Measurements from ENCODE around the gene TREML4. TPM values are rescaled to one million over a fixed set of nuclear protein-coding genes. Genes with fewer than 3 reads are reported as not detected.

Gene TREML4
- total and polyA plus RNA-seq, 10 of the 15 experiments (the other 5 are each of a cell fraction or from before 2014, with no cell fraction given) = not detected

- TF ChIP-seq, protein P1, sequence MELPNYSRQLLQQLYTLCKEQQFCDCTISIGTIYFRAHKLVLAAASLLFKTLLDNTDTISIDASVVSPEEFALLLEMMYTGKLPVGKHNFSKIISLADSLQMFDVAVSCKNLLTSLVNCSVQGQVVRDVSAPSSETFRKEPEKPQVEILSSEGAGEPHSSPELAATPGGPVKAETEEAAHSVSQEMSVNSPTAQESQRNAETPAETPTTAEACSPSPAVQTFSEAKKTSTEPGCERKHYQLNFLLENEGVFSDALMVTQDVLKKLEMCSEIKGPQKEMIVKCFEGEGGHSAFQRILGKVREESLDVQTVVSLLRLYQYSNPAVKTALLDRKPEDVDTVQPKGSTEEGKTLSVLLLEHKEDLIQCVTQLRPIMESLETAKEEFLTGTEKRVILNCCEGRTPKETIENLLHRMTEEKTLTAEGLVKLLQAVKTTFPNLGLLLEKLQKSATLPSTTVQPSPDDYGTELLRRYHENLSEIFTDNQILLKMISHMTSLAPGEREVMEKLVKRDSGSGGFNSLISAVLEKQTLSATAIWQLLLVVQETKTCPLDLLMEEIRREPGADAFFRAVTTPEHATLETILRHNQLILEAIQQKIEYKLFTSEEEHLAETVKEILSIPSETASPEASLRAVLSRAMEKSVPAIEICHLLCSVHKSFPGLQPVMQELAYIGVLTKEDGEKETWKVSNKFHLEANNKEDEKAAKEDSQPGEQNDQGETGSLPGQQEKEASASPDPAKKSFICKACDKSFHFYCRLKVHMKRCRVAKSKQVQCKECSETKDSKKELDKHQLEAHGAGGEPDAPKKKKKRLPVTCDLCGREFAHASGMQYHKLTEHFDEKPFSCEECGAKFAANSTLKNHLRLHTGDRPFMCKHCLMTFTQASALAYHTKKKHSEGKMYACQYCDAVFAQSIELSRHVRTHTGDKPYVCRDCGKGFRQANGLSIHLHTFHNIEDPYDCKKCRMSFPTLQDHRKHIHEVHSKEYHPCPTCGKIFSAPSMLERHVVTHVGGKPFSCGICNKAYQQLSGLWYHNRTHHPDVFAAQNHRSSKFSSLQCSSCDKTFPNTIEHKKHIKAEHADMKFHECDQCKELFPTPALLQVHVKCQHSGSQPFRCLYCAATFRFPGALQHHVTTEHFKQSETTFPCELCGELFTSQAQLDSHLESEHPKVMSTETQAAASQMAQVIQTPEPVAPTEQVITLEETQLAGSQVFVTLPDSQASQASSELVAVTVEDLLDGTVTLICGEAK (IDR thresholded peaks at IDR 0.05; ENCODE audit: borderline replicate concordance) = peak; percentile 83; the same call in 1 of the 2 replicates
- TF ChIP-seq RELB (IDR thresholded peaks at IDR 0.05; ENCODE audit: low read depth) (peak; percentile 73; the same call in 1 of the 2 replicates), BHLHE40 (IDR thresholded peaks at IDR 0.05; ENCODE audit: borderline replicate concordance in 1 of 2, low read depth in 2 of 2, low read length in 1 of 2) (peak; percentile 74 to 92), CHD2 (IDR thresholded peaks at IDR 0.05; ENCODE audit: borderline replicate concordance, low read depth, low read length) (no peak; the same call in 1 of the 2 replicates), ATF2 (IDR thresholded peaks at IDR 0.05; ENCODE audit: low read length) (peak; percentile 57; the same call in 1 of the 2 replicates), CREM (IDR thresholded peaks at IDR 0.05; ENCODE audit: low read depth) (peak; percentile 67; the same call in 1 of the 2 replicates), TCF7 (IDR thresholded peaks at IDR 0.05; ENCODE audit: borderline replicate concordance) (no peak)
- TF ChIP-seq, protein P2, sequence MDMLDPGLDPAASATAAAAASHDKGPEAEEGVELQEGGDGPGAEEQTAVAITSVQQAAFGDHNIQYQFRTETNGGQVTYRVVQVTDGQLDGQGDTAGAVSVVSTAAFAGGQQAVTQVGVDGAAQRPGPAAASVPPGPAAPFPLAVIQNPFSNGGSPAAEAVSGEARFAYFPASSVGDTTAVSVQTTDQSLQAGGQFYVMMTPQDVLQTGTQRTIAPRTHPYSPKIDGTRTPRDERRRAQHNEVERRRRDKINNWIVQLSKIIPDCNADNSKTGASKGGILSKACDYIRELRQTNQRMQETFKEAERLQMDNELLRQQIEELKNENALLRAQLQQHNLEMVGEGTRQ (IDR thresholded peaks at IDR 0.05; ENCODE audit: borderline replicate concordance, low read depth, low read length) = peak; percentile 71; the same call in 1 of the 2 replicates
Measured at GRCh38 chr6:41288030-41288753, 60.0 kb downstream of the TREML4 start (continued).

Small RNA genes within 50 kb of the gene (small RNA-seq; reads per million reads assigned to genes)
- not detected for gene AL391903.2
- not detected for gene AL391903.3
- gene RNA5SP207 = 0.74 reads per million, percentile 21 among the genes with 10 or more reads in this experiment

Other genes starting within 250 kb of the TREML4 start
Only the 7 nearest of the 10 such genes appear.
- gene OARD1, start 156.0 kb upstream of the TREML4 start, total RNA-seq (2014; rRNA removed) = 19.0 and 23.3 TPM in 2 replicates
- 35.2 and 36.1 TPM in 2 replicates for gene OARD1, start 156.0 kb upstream of the TREML4 start, total RNA-seq (2014; rRNA removed; fragmentation: Illumina TruSeq; extraction: Trizol)
- gene OARD1, start 156.0 kb upstream of the TREML4 start, total RNA-seq (2021) = 23.7 and 29.9 TPM in 2 replicates
- gene OARD1, start 156.0 kb upstream of the TREML4 start, polyA plus RNA-seq (2011; rRNA removed) = 43.4 and 64.9 TPM in 2 replicates
- gene OARD1, start 156.0 kb upstream of the TREML4 start, polyA plus RNA-seq (2014; fragmentation: Illumina TruSeq; extraction: Trizol) = 43.8 and 51.6 TPM in 2 replicates
- 10 to 100 TPM; 43.9 to 49.1 TPM for gene OARD1, start 156.0 kb upstream of the TREML4 start, polyA plus RNA-seq (2014; fragmentation: Nextera tagmentation; extraction: Ambion mirVana)
- gene OARD1, start 156.0 kb upstream of the TREML4 start, polyA plus RNA-seq (2014; rRNA removed) = 29.5 and 35.5 TPM in 2 replicates
- 10 to 100 TPM; 56.9 to 63.5 TPM for gene OARD1, start 156.0 kb upstream of the TREML4 start, polyA plus RNA-seq (2016; fragmentation: Nextera tagmentation; extraction: Ambion mirVana)
- gene NFYA, start 155.4 kb upstream of the TREML4 start, total RNA-seq (2014; rRNA removed) = 20.4 and 23.6 TPM in 2 replicates
- gene NFYA, start 155.4 kb upstream of the TREML4 start, total RNA-seq (2014; rRNA removed; fragmentation: Illumina TruSeq; extraction: Trizol) = 18.5 and 20.1 TPM in 2 replicates
- gene NFYA, start 155.4 kb upstream of the TREML4 start, total RNA-seq (2021) = 25.6 and 27.4 TPM in 2 replicates
- gene NFYA, start 155.4 kb upstream of the TREML4 start, polyA plus RNA-seq (2011; rRNA removed) = 14.6 and 19.4 TPM in 2 replicates
- gene NFYA, start 155.4 kb upstream of the TREML4 start, polyA plus RNA-seq (2014; fragmentation: Illumina TruSeq; extraction: Trizol) = 35.3 and 36.5 TPM in 2 replicates
- gene NFYA, start 155.4 kb upstream of the TREML4 start, polyA plus RNA-seq (2014; fragmentation: Nextera tagmentation; extraction: Ambion mirVana) = 1 to 10 TPM; 6.4 to 7.3 TPM
- gene NFYA, start 155.4 kb upstream of the TREML4 start, polyA plus RNA-seq (2014; rRNA removed) = 25.7 and 30.0 TPM in 2 replicates
- 10 to 100 TPM; 17.4 to 18.9 TPM for gene NFYA, start 155.4 kb upstream of the TREML4 start, polyA plus RNA-seq (2016; fragmentation: Nextera tagmentation; extraction: Ambion mirVana)
- gene TREML1, start 74.0 kb upstream of the TREML4 start, total RNA-seq (2014; rRNA removed) = not detected in 2 replicates
- gene TREML1, start 74.0 kb upstream of the TREML4 start, total RNA-seq (2014; rRNA removed; fragmentation: Illumina TruSeq; extraction: Trizol) = not detected in 2 replicates
- not detected in 2 replicates for gene TREML1, start 74.0 kb upstream of the TREML4 start, total RNA-seq (2021)
- gene TREML1, start 74.0 kb upstream of the TREML4 start, polyA plus RNA-seq (2011; rRNA removed) = not detected in 2 replicates
- not detected in 2 replicates for gene TREML1, start 74.0 kb upstream of the TREML4 start, polyA plus RNA-seq (2014; fragmentation: Illumina TruSeq; extraction: Trizol)
- gene TREML1, start 74.0 kb upstream of the TREML4 start, polyA plus RNA-seq (2014; fragmentation: Nextera tagmentation; extraction: Ambion mirVana) = not detected
- not detected in 2 replicates for gene TREML1, start 74.0 kb upstream of the TREML4 start, polyA plus RNA-seq (2014; rRNA removed)
- under 1 TPM in 1 of 2 experiments, not detected in 1; 0.21 TPM for gene TREML1, start 74.0 kb upstream of the TREML4 start, polyA plus RNA-seq (2016; fragmentation: Nextera tagmentation; extraction: Ambion mirVana)
- gene TREM2, start 65.2 kb upstream of the TREML4 start, total RNA-seq (2014; rRNA removed) = not detected in 2 replicates
- not detected in 2 replicates for gene TREM2, start 65.2 kb upstream of the TREML4 start, total RNA-seq (2014; rRNA removed; fragmentation: Illumina TruSeq; extraction: Trizol)
- gene TREM2, start 65.2 kb upstream of the TREML4 start, total RNA-seq (2021) = not detected in 2 replicates
- not detected in 2 replicates for gene TREM2, start 65.2 kb upstream of the TREML4 start, polyA plus RNA-seq (2011; rRNA removed)
- not detected in 2 replicates for gene TREM2, start 65.2 kb upstream of the TREML4 start, polyA plus RNA-seq (2014; fragmentation: Illumina TruSeq; extraction: Trizol)
- not detected for gene TREM2, start 65.2 kb upstream of the TREML4 start, polyA plus RNA-seq (2014; fragmentation: Nextera tagmentation; extraction: Ambion mirVana)
- not detected in 2 replicates for gene TREM2, start 65.2 kb upstream of the TREML4 start, polyA plus RNA-seq (2014; rRNA removed)
- not detected for gene TREM2, start 65.2 kb upstream of the TREML4 start, polyA plus RNA-seq (2016; fragmentation: Nextera tagmentation; extraction: Ambion mirVana)
- 9.1 and 11.0 TPM in 2 replicates for gene TREML2, start 27.2 kb upstream of the TREML4 start, total RNA-seq (2014; rRNA removed)
- gene TREML2, start 27.2 kb upstream of the TREML4 start, total RNA-seq (2014; rRNA removed; fragmentation: Illumina TruSeq; extraction: Trizol) = 6.1 and 6.6 TPM in 2 replicates
- 6.8 and 8.2 TPM in 2 replicates for gene TREML2, start 27.2 kb upstream of the TREML4 start, total RNA-seq (2021)
- gene TREML2, start 27.2 kb upstream of the TREML4 start, polyA plus RNA-seq (2011; rRNA removed) = 1.2 and 1.7 TPM in 2 replicates
- gene TREML2, start 27.2 kb upstream of the TREML4 start, polyA plus RNA-seq (2014; fragmentation: Illumina TruSeq; extraction: Trizol) = 5.9 and 9.0 TPM in 2 replicates
- under 1 TPM; 0.49 to 0.79 TPM for gene TREML2, start 27.2 kb upstream of the TREML4 start, polyA plus RNA-seq (2014; fragmentation: Nextera tagmentation; extraction: Ambion mirVana)
- gene TREML2, start 27.2 kb upstream of the TREML4 start, polyA plus RNA-seq (2014; rRNA removed) = 7.0 and 7.2 TPM in 2 replicates
- 1 to 10 TPM; 7.4 to 7.7 TPM for gene TREML2, start 27.2 kb upstream of the TREML4 start, polyA plus RNA-seq (2016; fragmentation: Nextera tagmentation; extraction: Ambion mirVana)
- gene TREM1, start 58.3 kb downstream of the TREML4 start, total RNA-seq (2014; rRNA removed) = not detected in 2 replicates
- 0.09 and 0.23 TPM in 2 replicates for gene TREM1, start 58.3 kb downstream of the TREML4 start, total RNA-seq (2014; rRNA removed; fragmentation: Illumina TruSeq; extraction: Trizol)
- gene TREM1, start 58.3 kb downstream of the TREML4 start, total RNA-seq (2021) = 0.44 and 0.77 TPM in 2 replicates
- gene TREM1, start 58.3 kb downstream of the TREML4 start, polyA plus RNA-seq (2011; rRNA removed) = 1.6 and 2.6 TPM in 2 replicates
- gene TREM1, start 58.3 kb downstream of the TREML4 start, polyA plus RNA-seq (2014; fragmentation: Illumina TruSeq; extraction: Trizol) = 0.35 TPM in 1 of 2 replicates, not detected in the other
- under 1 TPM; 0.11 to 0.69 TPM for gene TREM1, start 58.3 kb downstream of the TREML4 start, polyA plus RNA-seq (2014; fragmentation: Nextera tagmentation; extraction: Ambion mirVana)
- gene TREM1, start 58.3 kb downstream of the TREML4 start, polyA plus RNA-seq (2014; rRNA removed) = 0.19 and 0.20 TPM in 2 replicates
- under 1 TPM in 1 of 2 experiments, not detected in 1; 0.12 TPM for gene TREM1, start 58.3 kb downstream of the TREML4 start, polyA plus RNA-seq (2016; fragmentation: Nextera tagmentation; extraction: Ambion mirVana)
- gene NCR2, start 107.3 kb downstream of the TREML4 start, total RNA-seq (2014; rRNA removed) = not detected in 2 replicates
- gene NCR2, start 107.3 kb downstream of the TREML4 start, total RNA-seq (2014; rRNA removed; fragmentation: Illumina TruSeq; extraction: Trizol) = not detected in 2 replicates
- not detected in 2 replicates for gene NCR2, start 107.3 kb downstream of the TREML4 start, total RNA-seq (2021)
- gene NCR2, start 107.3 kb downstream of the TREML4 start, polyA plus RNA-seq (2011; rRNA removed) = 0.22 and 0.53 TPM in 2 replicates
- gene NCR2, start 107.3 kb downstream of the TREML4 start, polyA plus RNA-seq (2014; fragmentation: Illumina TruSeq; extraction: Trizol) = not detected in 2 replicates
- not detected for gene NCR2, start 107.3 kb downstream of the TREML4 start, polyA plus RNA-seq (2014; fragmentation: Nextera tagmentation; extraction: Ambion mirVana)
- gene NCR2, start 107.3 kb downstream of the TREML4 start, polyA plus RNA-seq (2014; rRNA removed) = 0.09 TPM in 1 of 2 replicates, not detected in the other
- under 1 TPM in 1 of 2 experiments, not detected in 1; 0.21 TPM for gene NCR2, start 107.3 kb downstream of the TREML4 start, polyA plus RNA-seq (2016; fragmentation: Nextera tagmentation; extraction: Ambion mirVana)